ENCODE results near the gene ADAM12.

- TF ChIP-seq, protein P1, sequence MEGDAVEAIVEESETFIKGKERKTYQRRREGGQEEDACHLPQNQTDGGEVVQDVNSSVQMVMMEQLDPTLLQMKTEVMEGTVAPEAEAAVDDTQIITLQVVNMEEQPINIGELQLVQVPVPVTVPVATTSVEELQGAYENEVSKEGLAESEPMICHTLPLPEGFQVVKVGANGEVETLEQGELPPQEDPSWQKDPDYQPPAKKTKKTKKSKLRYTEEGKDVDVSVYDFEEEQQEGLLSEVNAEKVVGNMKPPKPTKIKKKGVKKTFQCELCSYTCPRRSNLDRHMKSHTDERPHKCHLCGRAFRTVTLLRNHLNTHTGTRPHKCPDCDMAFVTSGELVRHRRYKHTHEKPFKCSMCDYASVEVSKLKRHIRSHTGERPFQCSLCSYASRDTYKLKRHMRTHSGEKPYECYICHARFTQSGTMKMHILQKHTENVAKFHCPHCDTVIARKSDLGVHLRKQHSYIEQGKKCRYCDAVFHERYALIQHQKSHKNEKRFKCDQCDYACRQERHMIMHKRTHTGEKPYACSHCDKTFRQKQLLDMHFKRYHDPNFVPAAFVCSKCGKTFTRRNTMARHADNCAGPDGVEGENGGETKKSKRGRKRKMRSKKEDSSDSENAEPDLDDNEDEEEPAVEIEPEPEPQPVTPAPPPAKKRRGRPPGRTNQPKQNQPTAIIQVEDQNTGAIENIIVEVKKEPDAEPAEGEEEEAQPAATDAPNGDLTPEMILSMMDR (IDR thresholded peaks at IDR 0.05; ENCODE audit: low read depth, low read length, missing input control) = no peak
- TF ChIP-seq, protein P2, sequence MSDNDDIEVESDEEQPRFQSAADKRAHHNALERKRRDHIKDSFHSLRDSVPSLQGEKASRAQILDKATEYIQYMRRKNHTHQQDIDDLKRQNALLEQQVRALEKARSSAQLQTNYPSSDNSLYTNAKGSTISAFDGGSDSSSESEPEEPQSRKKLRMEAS (IDR thresholded peaks at IDR 0.05) = no peak
- no peak for TF ChIP-seq TAF1 (conservative IDR thresholded peaks at IDR 0.05)
- TF ChIP-seq, protein P3, sequence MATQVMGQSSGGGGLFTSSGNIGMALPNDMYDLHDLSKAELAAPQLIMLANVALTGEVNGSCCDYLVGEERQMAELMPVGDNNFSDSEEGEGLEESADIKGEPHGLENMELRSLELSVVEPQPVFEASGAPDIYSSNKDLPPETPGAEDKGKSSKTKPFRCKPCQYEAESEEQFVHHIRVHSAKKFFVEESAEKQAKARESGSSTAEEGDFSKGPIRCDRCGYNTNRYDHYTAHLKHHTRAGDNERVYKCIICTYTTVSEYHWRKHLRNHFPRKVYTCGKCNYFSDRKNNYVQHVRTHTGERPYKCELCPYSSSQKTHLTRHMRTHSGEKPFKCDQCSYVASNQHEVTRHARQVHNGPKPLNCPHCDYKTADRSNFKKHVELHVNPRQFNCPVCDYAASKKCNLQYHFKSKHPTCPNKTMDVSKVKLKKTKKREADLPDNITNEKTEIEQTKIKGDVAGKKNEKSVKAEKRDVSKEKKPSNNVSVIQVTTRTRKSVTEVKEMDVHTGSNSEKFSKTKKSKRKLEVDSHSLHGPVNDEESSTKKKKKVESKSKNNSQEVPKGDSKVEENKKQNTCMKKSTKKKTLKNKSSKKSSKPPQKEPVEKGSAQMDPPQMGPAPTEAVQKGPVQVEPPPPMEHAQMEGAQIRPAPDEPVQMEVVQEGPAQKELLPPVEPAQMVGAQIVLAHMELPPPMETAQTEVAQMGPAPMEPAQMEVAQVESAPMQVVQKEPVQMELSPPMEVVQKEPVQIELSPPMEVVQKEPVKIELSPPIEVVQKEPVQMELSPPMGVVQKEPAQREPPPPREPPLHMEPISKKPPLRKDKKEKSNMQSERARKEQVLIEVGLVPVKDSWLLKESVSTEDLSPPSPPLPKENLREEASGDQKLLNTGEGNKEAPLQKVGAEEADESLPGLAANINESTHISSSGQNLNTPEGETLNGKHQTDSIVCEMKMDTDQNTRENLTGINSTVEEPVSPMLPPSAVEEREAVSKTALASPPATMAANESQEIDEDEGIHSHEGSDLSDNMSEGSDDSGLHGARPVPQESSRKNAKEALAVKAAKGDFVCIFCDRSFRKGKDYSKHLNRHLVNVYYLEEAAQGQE (IDR thresholded peaks at IDR 0.05) = no peak
- TF ChIP-seq GABPA (IDR thresholded peaks at IDR 0.05 in 1 of 2, conservative IDR thresholded peaks at IDR 0.05 in 1 of 2) = no peak
- TF ChIP-seq RAD21 (IDR thresholded peaks at IDR 0.05) = no peak
- TF ChIP-seq, protein P4, sequence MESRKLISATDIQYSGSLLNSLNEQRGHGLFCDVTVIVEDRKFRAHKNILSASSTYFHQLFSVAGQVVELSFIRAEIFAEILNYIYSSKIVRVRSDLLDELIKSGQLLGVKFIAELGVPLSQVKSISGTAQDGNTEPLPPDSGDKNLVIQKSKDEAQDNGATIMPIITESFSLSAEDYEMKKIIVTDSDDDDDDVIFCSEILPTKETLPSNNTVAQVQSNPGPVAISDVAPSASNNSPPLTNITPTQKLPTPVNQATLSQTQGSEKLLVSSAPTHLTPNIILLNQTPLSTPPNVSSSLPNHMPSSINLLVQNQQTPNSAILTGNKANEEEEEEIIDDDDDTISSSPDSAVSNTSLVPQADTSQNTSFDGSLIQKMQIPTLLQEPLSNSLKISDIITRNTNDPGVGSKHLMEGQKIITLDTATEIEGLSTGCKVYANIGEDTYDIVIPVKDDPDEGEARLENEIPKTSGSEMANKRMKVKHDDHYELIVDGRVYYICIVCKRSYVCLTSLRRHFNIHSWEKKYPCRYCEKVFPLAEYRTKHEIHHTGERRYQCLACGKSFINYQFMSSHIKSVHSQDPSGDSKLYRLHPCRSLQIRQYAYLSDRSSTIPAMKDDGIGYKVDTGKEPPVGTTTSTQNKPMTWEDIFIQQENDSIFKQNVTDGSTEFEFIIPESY (IDR thresholded peaks at IDR 0.05) = no peak
- TF ChIP-seq JUND (IDR thresholded peaks at IDR 0.05) = no peak
- no peak for TF ChIP-seq SP1 (IDR thresholded peaks at IDR 0.05)
- no peak for TF ChIP-seq FOXA1 (IDR thresholded peaks at IDR 0.05)
Observed at GRCh38 chr10:126130271-126130710, 258.0 kb downstream of the ADAM12 start.

All from liver (tissue), 3 donors.